AG10803 (cell line): ENCODE results near the gene SYNPO.

Experiments
- DNase-seq: peaks from one replicate; pipeline ENCODE4 v3.0.0; 2010; ENCODE audit warnings: low read depth
- H3K4me3 ChIP-seq: 2 replicates; pipeline ENCODE4 v1.5.1; 2011; ENCODE audit warnings: mild to moderate bottlenecking, low read length, control low read depth
- TF ChIP-seq, protein P1 (sequence below): conservative IDR thresholded peaks from 2 replicates; pipeline ENCODE4 v1.5.1; 2011; ENCODE audit warnings: mild to moderate bottlenecking, low read length, control low read depth, inconsistent platforms

SYNPO gene

DNA sequence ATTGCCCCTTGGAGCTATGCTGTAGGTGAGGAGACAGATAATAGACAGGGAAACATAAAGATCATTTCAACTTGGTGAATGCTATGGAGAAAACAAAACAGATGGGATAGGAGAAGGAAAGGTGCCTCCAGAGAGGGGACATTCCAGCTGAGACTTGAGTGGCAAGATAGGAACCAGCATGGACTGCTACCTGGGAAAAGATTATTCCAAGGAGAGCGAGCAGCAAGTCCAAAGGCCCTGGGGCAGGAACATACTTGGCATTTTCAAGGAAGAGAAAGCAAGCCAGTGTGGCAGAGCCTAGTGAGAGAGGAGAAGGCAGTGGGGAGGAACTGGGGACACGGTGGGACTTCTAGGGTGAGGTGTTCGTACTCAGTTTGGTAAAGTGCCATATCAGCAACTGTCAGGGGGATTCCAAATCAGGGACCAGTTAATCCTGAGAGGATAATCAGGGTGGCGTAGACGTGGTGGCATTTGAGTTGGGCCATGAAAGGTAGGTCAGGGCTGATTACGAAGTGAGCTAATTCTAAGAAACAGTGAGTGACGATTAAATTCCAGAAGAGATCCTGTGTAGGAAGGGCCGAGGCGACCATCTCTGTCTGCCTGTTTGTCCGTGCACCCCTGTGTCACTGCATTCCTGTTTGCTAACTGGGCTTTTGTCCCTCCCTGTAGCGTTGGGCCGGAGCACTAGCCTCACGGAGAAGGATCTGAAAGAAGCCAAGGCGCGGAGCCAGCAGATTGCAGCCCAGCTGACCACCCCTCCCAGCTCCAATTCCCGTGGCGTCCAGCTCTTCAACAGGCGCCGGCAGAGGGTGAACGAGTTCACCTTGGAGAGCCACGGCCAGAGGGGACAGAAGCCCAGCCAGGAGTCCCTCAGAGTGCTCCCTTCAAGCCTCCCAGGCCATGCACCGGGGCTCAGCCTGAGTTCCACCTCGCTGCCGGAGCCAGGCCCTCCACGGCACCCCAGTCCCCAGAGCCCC, 7.1 kb downstream of the SYNPO start:
- TF ChIP-seq, protein P1, sequence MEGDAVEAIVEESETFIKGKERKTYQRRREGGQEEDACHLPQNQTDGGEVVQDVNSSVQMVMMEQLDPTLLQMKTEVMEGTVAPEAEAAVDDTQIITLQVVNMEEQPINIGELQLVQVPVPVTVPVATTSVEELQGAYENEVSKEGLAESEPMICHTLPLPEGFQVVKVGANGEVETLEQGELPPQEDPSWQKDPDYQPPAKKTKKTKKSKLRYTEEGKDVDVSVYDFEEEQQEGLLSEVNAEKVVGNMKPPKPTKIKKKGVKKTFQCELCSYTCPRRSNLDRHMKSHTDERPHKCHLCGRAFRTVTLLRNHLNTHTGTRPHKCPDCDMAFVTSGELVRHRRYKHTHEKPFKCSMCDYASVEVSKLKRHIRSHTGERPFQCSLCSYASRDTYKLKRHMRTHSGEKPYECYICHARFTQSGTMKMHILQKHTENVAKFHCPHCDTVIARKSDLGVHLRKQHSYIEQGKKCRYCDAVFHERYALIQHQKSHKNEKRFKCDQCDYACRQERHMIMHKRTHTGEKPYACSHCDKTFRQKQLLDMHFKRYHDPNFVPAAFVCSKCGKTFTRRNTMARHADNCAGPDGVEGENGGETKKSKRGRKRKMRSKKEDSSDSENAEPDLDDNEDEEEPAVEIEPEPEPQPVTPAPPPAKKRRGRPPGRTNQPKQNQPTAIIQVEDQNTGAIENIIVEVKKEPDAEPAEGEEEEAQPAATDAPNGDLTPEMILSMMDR: no peak
- H3K4me3 ChIP-seq: no peak overlapping the region
- DNase-seq: no peak

DNA sequence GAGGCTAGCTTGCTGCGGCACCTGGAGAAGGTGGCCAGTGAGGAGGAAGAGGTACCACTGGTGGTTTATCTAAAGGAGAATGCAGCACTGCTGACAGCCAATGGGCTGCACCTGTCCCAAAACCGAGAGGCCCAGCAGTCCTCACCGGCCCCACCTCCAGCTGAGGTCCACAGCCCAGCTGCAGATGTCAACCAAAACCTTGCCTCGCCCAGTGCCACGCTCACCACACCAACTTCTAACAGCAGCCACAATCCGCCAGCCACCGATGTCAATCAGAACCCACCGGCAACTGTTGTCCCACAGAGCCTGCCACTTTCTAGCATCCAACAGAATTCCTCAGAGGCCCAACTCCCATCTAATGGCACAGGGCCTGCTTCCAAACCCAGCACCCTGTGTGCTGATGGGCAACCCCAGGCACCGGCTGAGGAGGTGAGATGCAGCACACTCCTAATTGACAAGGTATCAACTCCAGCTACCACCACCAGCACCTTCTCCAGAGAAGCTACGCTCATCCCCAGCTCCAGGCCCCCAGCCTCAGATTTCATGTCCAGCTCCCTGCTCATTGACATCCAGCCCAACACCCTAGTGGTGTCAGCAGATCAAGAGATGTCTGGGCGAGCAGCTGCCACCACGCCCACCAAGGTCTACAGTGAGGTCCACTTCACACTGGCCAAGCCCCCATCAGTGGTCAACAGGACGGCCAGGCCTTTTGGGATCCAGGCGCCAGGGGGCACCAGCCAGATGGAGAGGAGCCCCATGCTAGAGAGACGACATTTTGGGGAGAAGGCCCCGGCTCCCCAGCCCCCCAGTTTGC, 8.0 kb downstream of the SYNPO start:
- TF ChIP-seq, protein P1: no peak
- H3K4me3 ChIP-seq: no peak overlapping the region
- no peak for DNase-seq

DNA sequence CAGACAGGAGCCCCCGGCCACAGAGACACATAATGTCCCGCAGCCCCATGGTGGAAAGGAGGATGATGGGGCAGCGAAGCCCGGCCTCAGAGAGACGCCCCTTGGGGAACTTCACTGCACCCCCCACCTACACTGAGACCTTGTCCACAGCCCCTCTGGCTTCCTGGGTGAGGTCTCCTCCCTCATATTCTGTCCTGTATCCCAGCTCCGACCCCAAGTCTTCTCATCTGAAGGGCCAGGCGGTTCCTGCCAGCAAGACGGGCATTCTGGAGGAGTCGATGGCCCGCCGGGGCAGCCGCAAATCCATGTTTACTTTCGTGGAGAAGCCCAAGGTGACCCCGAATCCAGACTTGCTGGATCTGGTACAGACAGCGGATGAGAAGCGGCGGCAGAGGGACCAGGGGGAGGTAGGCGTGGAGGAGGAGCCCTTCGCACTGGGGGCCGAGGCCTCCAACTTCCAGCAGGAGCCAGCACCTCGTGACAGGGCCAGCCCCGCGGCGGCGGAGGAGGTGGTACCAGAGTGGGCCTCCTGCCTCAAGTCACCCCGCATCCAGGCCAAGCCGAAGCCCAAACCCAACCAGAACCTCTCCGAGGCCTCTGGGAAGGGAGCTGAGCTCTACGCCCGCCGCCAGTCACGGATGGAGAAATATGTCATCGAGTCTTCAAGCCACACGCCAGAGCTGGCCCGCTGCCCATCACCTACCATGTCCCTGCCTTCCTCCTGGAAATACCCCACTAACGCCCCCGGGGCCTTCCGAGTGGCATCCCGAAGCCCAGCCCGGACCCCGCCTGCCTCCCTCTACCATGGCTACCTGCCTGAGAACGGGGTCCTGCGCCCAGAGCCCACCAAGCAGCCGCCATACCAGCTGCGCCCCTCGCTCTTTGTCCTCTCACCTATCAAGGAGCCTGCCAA, 8.9 kb downstream of the SYNPO start:
- H3K4me3 ChIP-seq: no peak overlapping the region
- no peak for DNase-seq
- TF ChIP-seq, protein P1: no peak

DNA sequence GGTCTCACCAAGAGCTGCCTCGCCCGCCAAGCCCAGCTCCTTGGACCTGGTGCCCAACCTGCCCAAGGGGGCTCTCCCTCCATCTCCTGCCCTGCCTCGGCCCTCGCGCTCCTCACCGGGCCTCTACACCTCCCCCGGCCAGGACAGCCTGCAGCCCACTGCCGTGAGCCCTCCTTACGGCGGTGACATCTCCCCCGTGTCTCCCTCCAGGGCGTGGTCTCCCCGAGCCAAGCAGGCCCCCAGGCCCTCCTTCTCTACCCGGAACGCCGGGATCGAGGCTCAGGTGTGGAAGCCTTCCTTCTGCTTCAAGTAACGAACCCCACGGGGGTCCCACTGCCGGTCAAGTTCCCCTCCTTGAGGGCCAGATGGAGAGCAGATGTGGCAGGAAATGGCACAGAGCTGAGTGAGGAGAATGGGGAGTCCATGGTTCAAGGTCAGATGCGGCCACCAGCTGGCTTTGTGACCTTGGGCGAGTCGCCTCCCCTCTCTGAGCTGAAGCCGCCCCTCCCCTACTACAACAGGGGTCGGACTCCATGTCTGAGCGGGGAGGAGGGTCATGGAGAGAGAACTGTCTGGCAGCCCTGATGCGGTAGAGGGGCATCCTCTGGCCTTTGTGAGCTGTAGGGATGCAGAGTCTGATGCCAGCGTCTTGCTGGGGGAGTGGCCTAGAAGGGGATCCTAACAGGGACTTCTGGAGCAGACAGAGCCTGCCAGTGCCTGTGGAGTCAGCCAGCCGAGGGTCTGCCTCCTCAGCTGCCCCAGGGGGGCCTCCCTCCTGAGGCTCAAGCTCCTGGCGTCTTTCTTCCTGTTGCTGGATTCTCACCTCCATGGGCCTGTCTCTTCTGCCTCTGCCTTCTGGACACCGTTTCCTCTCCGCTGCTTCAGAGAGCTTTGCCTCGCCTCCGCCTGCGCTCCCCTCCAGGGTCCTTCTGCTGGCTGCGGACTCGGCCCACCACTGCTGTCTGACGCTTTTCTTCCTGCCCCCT, 9.9 kb downstream of the SYNPO start:
- no peak overlapping the region for H3K4me3 ChIP-seq
- TF ChIP-seq, protein P1: no peak
- DNase-seq: no peak

DNA sequence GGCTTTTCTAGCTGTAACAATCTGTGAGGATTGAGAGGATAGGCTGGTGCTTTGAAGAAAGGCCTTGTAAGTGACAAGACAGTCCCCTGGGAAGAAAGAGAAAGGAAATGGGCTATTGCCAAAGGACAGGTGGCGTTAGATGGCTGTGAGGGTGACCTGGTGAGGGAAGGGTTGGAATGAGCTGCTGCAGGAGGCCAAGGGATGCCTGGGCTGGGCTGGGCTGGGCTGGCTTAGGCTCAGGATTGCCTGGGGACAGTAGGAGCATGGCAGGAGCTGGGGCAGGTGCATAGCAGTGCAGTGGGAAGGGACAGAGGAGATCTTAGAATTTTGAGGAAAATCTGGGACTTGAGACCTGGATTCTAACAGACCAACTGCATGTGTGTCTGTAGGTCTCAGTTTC, 10.9 kb downstream of the SYNPO start:
- H3K4me3 ChIP-seq: no peak overlapping the region
- DNase-seq: no peak
- TF ChIP-seq, protein P1: no peak
